Measurements from ENCODE around the gene MAT2B.
"Not testable (repeated sequence)": the region's sequence is repeated elsewhere in the genome, so short reads cannot be mapped to it uniquely, and the experiment has no call there.

Gene MAT2B

GRCh38 chr5:163504079-163504931, 1.1 kb upstream of the MAT2B start:
- peak in 2 of 5 donors; percentile 15 to 50 for DNase-seq

- no peak for DNase-seq
These were observed 411 bp upstream of the MAT2B start for GRCh38 chr5:163505049-163505367.

- peak in 1 of 5 donors; percentile 15 for DNase-seq
These were observed 657 bp downstream of the MAT2B start for GRCh38 chr5:163506095-163506457.

- DNase-seq = peak in 1 of 5 donors; percentile 31
These were observed 1.3 kb downstream of the MAT2B start for GRCh38 chr5:163506726-163507125.

- no peak for DNase-seq
These were observed 3.3 kb downstream of the MAT2B start for GRCh38 chr5:163508753-163509152.

- no peak for DNase-seq
These were observed 4.0 kb downstream of the MAT2B start for GRCh38 chr5:163509291-163509951.

GRCh38 chr5:163512526-163512925, 7.1 kb downstream of the MAT2B start:
- no peak for DNase-seq

GRCh38 chr5:163525096-163525495, 19.7 kb downstream of the MAT2B start:
- DNase-seq = no peak

GRCh38 chr5:163529698-163530097, 24.3 kb downstream of the MAT2B start:
- DNase-seq = no peak

- no peak for DNase-seq
These were observed 25.9 kb downstream of the MAT2B start for GRCh38 chr5:163531272-163531671.

- no peak for DNase-seq
These were observed 27.0 kb downstream of the MAT2B start for GRCh38 chr5:163532171-163533084.

- no peak for DNase-seq
These were observed 27.8 kb downstream of the MAT2B start for GRCh38 chr5:163533223-163533622.

- DNase-seq = no peak
These were observed 29.2 kb downstream of the MAT2B start for GRCh38 chr5:163534492-163535094.

- DNase-seq = no peak
These were observed 29.9 kb downstream of the MAT2B start for GRCh38 chr5:163535290-163535689.

- not testable (repeated sequence) for DNase-seq
These were observed 31.0 kb downstream of the MAT2B start for GRCh38 chr5:163536442-163536841.

GRCh38 chr5:163540696-163541095, 35.3 kb downstream of the MAT2B start:
- no peak for DNase-seq

GRCh38 chr5:163542771-163543170, 37.4 kb downstream of the MAT2B start:
- DNase-seq = no peak

- no peak for DNase-seq
These were observed 38.6 kb downstream of the MAT2B start for GRCh38 chr5:163544041-163544440.

- DNase-seq = no peak
These were observed 39.4 kb downstream of the MAT2B start for GRCh38 chr5:163544836-163545235.

GRCh38 chr5:163548649-163549048, 43.2 kb downstream of the MAT2B start:
- no peak for DNase-seq

GRCh38 chr5:163551156-163551555, 45.7 kb downstream of the MAT2B start:
- no peak for DNase-seq

GRCh38 chr5:163552536-163552935, 47.1 kb downstream of the MAT2B start:
- no peak for DNase-seq

- no peak for DNase-seq
These were observed 55.9 kb downstream of the MAT2B start for GRCh38 chr5:163561339-163561738.

Data from T-helper 1 cell (primary cell).